COR-L47 (cell line): ENCODE results near the gene EVPL.

Experiments used
- DNase-seq: peaks from one replicate; lab custom pipeline; 2025; lab: John Stamatoyannopoulos, UW

EVPL gene

DNA sequence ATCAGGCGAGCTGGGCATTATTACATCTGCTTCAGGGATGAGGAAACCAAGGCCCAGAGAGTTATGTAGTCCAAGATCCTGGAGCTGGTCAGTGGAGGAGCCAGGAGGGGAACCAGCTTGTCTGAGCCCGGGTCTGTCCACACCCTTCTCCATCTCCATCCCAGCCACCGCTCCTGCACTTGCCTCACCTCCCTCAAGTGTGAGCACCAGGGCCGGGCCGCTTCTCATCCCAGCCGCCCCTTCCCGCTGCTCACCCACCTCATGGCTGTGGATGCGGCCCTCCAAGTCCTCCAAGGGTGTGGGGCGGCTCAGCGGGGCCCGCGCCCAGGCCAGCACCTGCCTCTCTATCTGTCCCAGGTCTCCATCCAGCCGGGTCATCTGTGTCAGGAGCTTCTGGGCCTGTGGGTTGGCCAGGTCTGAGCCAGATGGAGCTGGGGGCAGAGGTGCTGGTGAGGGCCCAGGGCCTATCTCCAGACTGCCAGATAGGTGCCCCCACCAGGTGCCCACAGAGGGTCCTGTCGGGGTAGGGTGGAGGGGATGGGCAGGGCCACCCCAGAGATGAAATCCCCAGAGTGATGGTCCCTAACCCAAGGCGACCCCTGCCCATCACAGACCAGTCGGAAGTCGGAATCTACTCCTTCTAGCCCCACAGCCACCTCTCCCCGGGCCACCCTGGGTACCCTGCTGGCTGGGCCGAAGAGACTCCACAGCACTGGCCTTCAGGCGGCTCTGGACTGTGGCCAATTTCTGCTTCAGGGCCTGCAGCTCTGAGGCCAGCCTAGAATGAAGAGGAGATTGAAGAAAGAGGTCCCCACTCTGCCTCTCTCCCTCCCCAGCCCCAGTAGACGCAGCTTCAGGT lies 9.4 kb downstream of the EVPL start:
- no peak for DNase-seq

- DNase-seq = peak; percentile 81
Observed at GRCh38 chr17:76014925-76015261, 12.2 kb downstream of the EVPL start.

DNA sequence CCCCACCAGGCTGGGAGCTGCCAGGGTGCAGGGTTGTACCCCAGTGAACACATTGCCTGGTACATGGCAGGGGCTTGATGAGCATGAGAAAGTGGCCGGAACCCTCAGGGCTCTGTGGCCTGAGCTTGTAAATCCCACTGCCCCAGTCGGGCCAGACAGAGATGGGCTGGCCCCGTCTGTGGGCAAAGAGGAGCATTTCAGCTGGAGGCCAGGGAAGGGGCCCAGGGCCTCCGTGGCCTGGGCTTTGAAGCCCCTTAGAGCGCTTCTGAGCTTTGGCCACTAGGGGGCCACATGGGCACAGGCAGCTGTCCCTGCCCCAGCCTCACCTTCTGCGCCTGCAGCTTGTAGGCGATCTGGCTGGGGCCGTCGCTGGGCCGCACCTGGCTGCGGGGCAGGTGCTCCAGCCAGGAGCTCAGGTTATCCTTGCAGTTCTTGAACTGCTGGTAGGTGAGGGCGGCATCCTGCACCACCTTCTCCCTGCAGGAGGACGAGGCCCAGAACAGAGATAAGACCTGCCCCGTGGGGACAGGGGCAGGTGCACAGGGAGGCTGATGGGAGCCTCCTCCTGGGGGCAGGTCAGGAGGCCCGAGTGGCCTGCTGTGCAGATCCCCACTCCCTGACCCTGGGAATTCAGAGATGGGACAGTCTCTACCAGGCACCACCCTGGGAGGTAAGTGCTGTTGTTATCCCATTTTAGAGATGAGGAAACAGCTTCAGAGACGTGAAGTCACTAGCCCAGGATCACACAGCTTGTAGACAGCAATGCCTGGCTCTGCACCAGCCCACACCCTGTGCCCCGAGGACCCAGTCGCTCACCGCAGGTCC lies 12.8 kb downstream of the EVPL start:
- DNase-seq = peak; percentile 88

DNA sequence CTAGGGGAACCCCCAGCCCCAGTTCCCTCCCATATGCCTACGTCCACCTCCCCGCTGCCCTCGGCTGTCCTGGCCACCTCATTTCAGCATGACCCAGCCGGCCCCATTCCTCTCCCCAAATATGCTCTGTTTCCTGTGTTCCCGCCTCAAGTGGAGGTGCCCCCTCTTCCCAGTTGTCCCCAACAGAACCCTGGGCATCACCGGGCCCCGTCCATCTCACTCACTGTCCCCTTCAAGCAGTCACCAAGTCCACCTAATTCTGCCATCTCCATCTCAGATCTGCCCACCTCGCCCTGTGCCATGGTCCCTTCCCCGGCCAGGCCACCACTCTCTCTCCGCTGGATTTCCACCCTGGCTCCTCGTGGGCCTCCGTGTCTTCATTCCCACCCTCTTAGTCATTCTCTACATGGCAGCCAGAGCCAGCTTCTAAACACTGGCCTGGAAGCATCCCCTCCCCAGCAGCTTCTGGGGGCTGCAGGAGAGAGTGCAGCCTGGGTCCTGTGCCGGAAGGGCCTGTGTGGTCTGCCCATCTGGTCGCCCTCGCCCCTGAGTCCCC lies 13.7 kb downstream of the EVPL start:
- DNase-seq = no peak

DNA sequence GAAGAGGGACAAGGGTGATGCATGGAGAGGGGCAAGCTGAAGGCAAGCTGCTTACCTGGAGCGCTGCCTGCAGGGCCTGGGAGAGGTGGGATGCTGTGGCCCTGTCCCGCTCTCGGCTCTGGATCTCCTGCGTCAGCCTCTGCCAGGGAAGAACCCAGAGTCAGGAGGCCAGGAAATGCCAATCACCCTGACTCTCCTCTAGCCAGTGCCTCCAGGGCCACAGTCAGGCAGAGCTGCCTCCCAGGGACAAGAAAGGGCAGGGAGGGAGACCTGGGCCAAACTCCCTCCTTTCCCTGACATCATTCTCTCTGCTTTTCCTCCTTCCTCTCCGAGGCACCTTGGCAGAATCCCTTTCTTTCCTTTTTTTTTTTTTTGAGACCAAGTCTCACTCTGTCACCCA lies 15.2 kb downstream of the EVPL start:
- DNase-seq = no peak

DNA sequence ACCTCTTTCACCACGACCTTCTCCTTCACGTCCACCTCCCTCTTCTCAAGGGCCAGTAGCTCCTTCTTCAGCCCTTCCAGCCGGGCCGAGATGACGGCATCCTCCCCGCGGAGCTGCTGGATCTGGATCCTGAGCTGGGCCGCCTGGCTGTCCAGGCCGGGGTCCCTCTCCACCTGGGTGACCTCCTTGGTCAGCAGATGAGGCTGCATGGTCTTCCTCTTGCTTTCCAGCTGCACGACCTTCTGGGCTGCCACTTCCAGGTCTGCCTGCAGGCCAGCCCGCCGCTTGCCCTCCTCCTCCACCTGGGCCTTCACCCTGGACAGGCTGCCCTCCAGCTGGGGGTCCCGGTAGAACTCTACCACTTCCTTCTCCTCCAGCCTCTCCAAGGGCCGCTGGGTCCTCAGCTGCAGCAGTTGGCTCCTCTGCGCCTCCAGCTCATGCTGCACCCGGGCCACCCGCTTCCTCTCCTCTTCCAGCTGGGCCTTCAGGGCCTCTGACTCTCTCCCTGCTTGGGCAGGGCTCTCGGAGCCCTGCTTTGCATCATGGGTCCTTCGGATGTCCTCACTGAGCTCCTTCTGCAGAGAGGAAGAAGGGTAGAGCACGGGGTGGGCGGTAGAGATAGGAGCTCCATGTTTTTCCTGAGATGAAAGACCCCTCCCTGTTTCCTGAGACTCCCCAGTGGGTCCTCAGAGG lies 17.0 kb downstream of the EVPL start:
- DNase-seq = no peak

- no peak for DNase-seq
Observed at GRCh38 chr17:76009447-76009846, 17.7 kb downstream of the EVPL start.

- no peak for DNase-seq
Observed at GRCh38 chr17:76008630-76009425, 18.3 kb downstream of the EVPL start.

DNA sequence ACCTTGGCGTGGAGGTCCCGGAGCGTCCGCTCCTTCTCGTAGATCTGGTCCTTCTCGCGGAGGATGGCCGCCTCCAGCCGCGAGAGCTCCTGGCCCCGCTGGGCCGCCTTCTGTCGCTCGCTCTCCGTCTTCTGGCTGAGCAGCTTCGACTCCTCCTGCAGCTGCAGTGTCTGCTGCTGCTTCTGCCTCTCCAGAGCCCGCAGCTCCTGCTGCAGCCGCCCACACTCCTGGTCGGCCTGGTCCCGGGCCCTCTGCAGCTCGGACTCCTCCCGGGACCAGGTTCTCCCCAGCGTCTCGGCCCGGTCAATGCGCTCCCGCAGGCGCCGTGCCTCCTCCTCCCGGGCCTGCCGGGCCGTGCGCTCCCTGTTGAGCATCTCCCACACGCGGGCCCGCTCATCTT lies 18.9 kb downstream of the EVPL start:
- no peak for DNase-seq

GRCh38 chr17:76007850-76008165 lies 19.3 kb downstream of the EVPL start:
- DNase-seq = no peak

DNA sequence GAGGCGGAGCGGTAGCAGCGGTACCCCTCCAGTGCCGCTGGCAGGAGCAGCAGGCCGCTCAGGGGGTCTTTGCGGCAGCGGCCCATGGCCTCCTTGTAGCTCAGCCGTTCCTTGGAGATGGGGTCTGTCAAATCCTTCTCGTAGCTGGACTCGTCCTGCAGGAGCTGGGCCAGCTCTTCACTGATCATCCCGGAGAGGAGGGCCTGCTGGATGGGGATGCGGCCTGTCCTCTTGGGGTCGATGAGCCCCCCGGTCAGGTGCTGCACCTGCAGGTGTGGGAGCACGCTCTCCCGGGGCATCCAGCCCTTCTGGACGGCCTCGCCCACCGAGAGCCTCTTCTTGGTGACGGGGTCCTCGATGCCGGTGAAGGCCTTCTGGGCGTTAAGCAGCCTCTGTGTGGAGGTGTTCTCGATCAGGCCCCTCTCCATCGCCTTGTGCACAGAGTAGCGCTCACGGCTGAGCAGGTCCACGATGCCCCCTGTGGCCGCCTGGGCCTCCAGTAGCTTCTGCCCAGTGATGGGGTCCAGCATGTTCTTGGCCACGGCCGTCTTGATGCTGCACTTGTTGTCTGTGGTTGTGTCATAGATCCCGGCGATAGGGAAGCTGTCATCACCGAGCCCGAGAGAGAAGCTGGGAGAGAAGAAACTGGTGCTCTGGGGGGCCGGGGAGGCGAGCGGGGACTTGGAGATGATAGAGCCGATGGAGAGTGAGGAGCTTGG lies 19.8 kb downstream of the EVPL start:
- DNase-seq = no peak

- peak; percentile 70 for DNase-seq
Observed at GRCh38 chr17:76005263-76006149, 21.6 kb downstream of the EVPL start.

- no peak for DNase-seq
Observed at GRCh38 chr17:76004750-76005262, 22.3 kb downstream of the EVPL start.

GRCh38 chr17:76003915-76004314 lies 23.2 kb downstream of the EVPL start:
- DNase-seq = no peak

GRCh38 chr17:76002100-76002499 lies 25.0 kb downstream of the EVPL start:
- DNase-seq = no peak

- DNase-seq = no peak
Observed at GRCh38 chr17:76000755-76001521, 26.2 kb downstream of the EVPL start, which contains the start of gene CDK3. Gene CDK3, plus strand, starts transcription at chr17:76000855. Its CDS starts 571 bp downstream, at chr17:76001426.

DNA sequence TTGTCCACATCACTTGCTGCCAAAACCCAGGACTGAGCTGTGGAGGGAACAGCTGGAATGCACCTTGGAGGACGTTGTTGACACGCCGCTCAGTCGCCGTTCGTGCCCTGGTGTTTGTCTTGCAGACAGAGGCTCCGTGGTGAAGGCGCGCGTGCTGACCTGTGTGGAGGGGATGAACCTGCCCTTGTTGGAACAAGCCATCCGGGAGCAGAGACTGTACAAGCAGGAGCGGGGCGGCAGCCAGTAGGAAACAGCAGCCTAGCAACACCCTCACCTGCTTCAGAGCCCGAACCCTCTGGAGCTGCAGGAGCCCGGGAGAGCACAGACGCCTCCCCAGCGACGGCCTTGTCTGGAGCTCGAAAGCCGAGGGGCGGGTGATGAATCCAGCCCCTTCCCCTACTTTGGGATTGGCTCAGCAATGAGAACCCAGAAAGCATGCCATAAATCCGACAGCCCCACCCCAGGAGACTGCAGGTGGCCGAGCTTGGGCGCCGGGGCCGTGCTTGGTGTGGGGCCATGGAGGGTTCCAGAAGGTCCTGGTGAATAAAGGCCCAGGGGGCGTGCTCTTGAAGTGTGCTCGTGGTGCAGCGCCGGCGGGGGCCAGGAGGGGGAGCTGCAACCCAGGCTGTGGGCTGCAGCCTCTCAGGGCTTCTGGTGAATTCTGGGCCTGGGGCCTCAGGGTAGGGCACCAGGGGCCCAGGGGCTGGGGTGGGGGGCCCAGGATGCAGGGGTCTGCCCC lies 26.9 kb downstream of the EVPL start:
- DNase-seq = peak; percentile 17

GRCh38 chr17:75998327-75998795 lies 28.7 kb downstream of the EVPL start:
- DNase-seq = no peak
